Heart left ventricle (tissue), 13 donors: ENCODE data around the gene FLCN.

ENCODE experiments used
- POLR2A ChIP-seq, 2 donors: fragments of 450-650 bp; IDR thresholded peaks; one replicate each; pipeline ENCODE4 v1.6.1; 2017; ENCODE audit warnings: antibody characterized with exemption in 2 of 2, mild to moderate bottlenecking in 2 of 2, moderate library complexity in 2 of 2
- TF ChIP-seq, protein P1 (sequence below), 12 donors: fragments of 200-600 bp; sonication (generic) in 4 of 12; IDR thresholded peaks; one replicate each; pipeline versions ENCODE4 v1.5.0 to v1.8.0; 2018 to 2022; ENCODE audit warnings: antibody characterized with exemption in 12 of 12, mild to moderate bottlenecking in 5 of 12
- donor health status: ischemic (EF 13 %, LVEDD 7.1; RV severe dilation, severe dysfunction).
- donor health status: DM: no; HTN: yes; CAD: no.
- donor health status: DM: no; HTN: no; CAD: no.
- donor health status: ischemic (EF 25% LVEDD 6.9; RV normal size, moderate dysfunction).
- donor health status: ischemic (EF 25% LVEDD 5.7; RV mildly dilated, moderate dysfunction).
- donor health status: ischemic (EF 35%, LVEDD 5.7; RV mildly dilated, moderate dysfunction).
- donor health status: nonischemic (EF 11% LVEDD 7.7; RV severe dilation, severe dysfunction).
- donor health status: DM: yes; HTN: yes; CAD: no.
- donor health status: PGD.
- donor health status: ischemic (EF 29% LVEDD 5.4; RV normal size, mild dysfunction).
- donor health status: nonischemic (EF 23%, LVEDD 6.1; RV moderate dilation, normal function).

DNA sequence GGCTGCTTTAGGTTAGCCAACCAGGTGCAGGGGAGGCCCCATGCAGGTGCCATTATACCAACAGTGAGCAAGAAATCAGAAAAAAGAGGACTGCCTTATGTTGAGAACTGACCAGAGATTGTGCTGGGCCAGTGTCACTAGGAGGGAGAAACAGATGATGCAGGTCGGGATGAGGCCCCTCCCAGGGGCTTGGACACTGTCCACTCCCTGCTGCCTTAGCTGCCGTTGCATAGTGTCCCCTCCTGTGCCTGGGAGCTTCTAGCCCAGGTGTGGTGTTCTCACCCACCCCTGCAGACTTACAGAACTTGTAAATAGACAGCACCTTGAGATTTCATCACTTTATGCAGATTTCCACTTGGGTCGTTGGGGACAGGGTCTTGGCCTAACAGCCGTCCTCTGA lies 67.6 kb downstream of the FLCN start:
- TF ChIP-seq, protein P1, sequence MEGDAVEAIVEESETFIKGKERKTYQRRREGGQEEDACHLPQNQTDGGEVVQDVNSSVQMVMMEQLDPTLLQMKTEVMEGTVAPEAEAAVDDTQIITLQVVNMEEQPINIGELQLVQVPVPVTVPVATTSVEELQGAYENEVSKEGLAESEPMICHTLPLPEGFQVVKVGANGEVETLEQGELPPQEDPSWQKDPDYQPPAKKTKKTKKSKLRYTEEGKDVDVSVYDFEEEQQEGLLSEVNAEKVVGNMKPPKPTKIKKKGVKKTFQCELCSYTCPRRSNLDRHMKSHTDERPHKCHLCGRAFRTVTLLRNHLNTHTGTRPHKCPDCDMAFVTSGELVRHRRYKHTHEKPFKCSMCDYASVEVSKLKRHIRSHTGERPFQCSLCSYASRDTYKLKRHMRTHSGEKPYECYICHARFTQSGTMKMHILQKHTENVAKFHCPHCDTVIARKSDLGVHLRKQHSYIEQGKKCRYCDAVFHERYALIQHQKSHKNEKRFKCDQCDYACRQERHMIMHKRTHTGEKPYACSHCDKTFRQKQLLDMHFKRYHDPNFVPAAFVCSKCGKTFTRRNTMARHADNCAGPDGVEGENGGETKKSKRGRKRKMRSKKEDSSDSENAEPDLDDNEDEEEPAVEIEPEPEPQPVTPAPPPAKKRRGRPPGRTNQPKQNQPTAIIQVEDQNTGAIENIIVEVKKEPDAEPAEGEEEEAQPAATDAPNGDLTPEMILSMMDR (IDR thresholded peaks at IDR 0.05) = no peak
- no peak for TF ChIP-seq POLR2A (IDR thresholded peaks at IDR 0.05)
